ENCODE measurements around the gene SUSD2. TPM values are rescaled to one million over a fixed set of nuclear protein-coding genes. Genes with fewer than 3 reads are reported as not detected.

The SUSD2 gene
- polyA plus RNA-seq, 6 donors from 2014 or later: 0.09 TPM; not detected in 5

Other genes with a start within 250 kb of the SUSD2 start
- gene GSTT2B, start 220.3 kb upstream of the SUSD2 start, polyA plus RNA-seq (ENCODE audit: low read depth in 6 of 6): not detected
- gene DDTL, start 214.6 kb upstream of the SUSD2 start, polyA plus RNA-seq (ENCODE audit: low read depth in 6 of 6): 1 to 10 TPM in 5 of 6 donors, under 1 TPM in 1; 0.89 to 5.3 (median 1.3) TPM
- 100 to 1,000 TPM; 111 to 156 (median 127) TPM for gene DDT, start 207.0 kb upstream of the SUSD2 start, polyA plus RNA-seq (ENCODE audit: low read depth in 6 of 6)
- gene GSTT2, start 201.4 kb upstream of the SUSD2 start, polyA plus RNA-seq (ENCODE audit: low read depth in 6 of 6): not detected
- not detected for gene GSTT4, start 176.0 kb upstream of the SUSD2 start, polyA plus RNA-seq (ENCODE audit: low read depth in 6 of 6)
- 1 to 10 TPM; 3.9 to 8.0 (median 5.0) TPM for gene CABIN1, start 170.2 kb upstream of the SUSD2 start, polyA plus RNA-seq (ENCODE audit: low read depth in 6 of 6)
- not detected for gene GGT5, start 63.6 kb downstream of the SUSD2 start, polyA plus RNA-seq (ENCODE audit: low read depth in 6 of 6)
- 10 to 100 TPM in 3 of 6 donors, 1 to 10 TPM in 3; 1.7 to 29.4 (median 9.7) TPM for gene SPECC1L, start 89.3 kb downstream of the SUSD2 start, polyA plus RNA-seq (ENCODE audit: low read depth in 6 of 6)
- gene ADORA2A, start 246.1 kb downstream of the SUSD2 start, polyA plus RNA-seq (ENCODE audit: low read depth in 6 of 6): 10 to 100 TPM; 43.9 to 79.9 (median 52.5) TPM

Data from naive B cell (primary cell).